H9 (cell line): Measurements from ENCODE around the gene VSTM2L. TPM values are rescaled to one million over a fixed set of nuclear protein-coding genes. Genes with fewer than 3 reads are reported as not detected.

Experiments
- DNase-seq: peaks from one replicate; pipeline ENCODE4 v3.0.0-alpha.2; 2017
- H2AFZ ChIP-seq: one replicate; pipeline ENCODE4 v1.6.1; 2013; ENCODE audit warnings: mild to moderate bottlenecking, low read length, control low read depth, moderate library complexity
- H2AK5ac ChIP-seq: 2 replicates; pipeline ENCODE4 v1.6.1; 2013; ENCODE audit warnings: low read length, control low read depth, mixed read lengths; ENCODE audit not compliant: insufficient read length
- H2BK120ac ChIP-seq: one replicate; pipeline ENCODE4 v1.6.1; 2013; ENCODE audit warnings: low read depth, mild to moderate bottlenecking, low read length, control low read depth, inconsistent platforms; ENCODE audit not compliant: poor library complexity, severe bottlenecking
- H2BK12ac ChIP-seq: 2 replicates; pipeline ENCODE4 v1.6.1; 2013; ENCODE audit warnings: low read length, control low read depth, mixed read lengths, low read depth; ENCODE audit not compliant: insufficient read length
- H2BK15ac ChIP-seq: 2 replicates; pipeline ENCODE4 v1.6.1; 2013; ENCODE audit warnings: low read depth, low read length, control low read depth
- H2BK20ac ChIP-seq: one replicate; pipeline ENCODE4 v1.6.1; 2013; ENCODE audit warnings: low read depth, mild to moderate bottlenecking, low read length, control low read depth, inconsistent platforms; ENCODE audit not compliant: poor library complexity, severe bottlenecking
- H2BK5ac ChIP-seq: 2 replicates; pipeline ENCODE4 v1.6.1; 2013; ENCODE audit warnings: low read length, control low read depth, mixed read lengths; ENCODE audit not compliant: insufficient read length
- H3K14ac ChIP-seq: 2 replicates; pipeline ENCODE4 v1.6.1; 2013; ENCODE audit warnings: low read length, control low read depth; ENCODE audit not compliant: insufficient read depth
- H3K18ac ChIP-seq: 2 replicates; pipeline ENCODE4 v1.6.1; 2013; ENCODE audit warnings: low read depth, mild to moderate bottlenecking, mixed read lengths, low read length, control low read depth; ENCODE audit not compliant: insufficient read length
- H3K23ac ChIP-seq: 2 replicates; pipeline ENCODE4 v1.6.1; 2013; ENCODE audit warnings: low read length, control low read depth, mixed read lengths, low read depth; ENCODE audit not compliant: insufficient read length
- H3K23me2 ChIP-seq: 2 replicates; pipeline ENCODE4 v1.6.1; 2013; ENCODE audit warnings: low read depth, mild to moderate bottlenecking, mixed read lengths, low read length, control low read depth; ENCODE audit not compliant: insufficient read length, poor library complexity, severe bottlenecking
- H3K27ac ChIP-seq: 2 replicates; pipeline ENCODE4 v1.5.1; 2013; ENCODE audit warnings: low read length, control low read depth, mixed read lengths, low read depth; ENCODE audit not compliant: insufficient read length
- H3K27me3 ChIP-seq: 2 replicates; pipeline ENCODE4 v1.6.1; 2013; ENCODE audit warnings: low read length, control low read depth, inconsistent platforms; ENCODE audit not compliant: insufficient read depth
- H3K4ac ChIP-seq: 2 replicates; pipeline ENCODE4 v1.6.1; 2013; ENCODE audit warnings: low read depth, mild to moderate bottlenecking, control low read depth, inconsistent platforms, low read length, moderate library complexity
- H3K4me1 ChIP-seq: 2 replicates; pipeline ENCODE4 v1.6.1; 2013; ENCODE audit warnings: low read length, control low read depth, inconsistent platforms; ENCODE audit not compliant: insufficient read depth
- H3K4me2 ChIP-seq: 2 replicates; pipeline ENCODE4 v1.6.1; 2013; ENCODE audit warnings: low read length, control low read depth, mixed read lengths; ENCODE audit not compliant: insufficient read length, insufficient read depth
- H3K56ac ChIP-seq: 2 replicates; pipeline ENCODE4 v1.6.1; 2013; ENCODE audit warnings: low read depth, mild to moderate bottlenecking, mixed read lengths, low read length, control low read depth; ENCODE audit not compliant: insufficient read length
- H3K79me1 ChIP-seq: 2 replicates; pipeline ENCODE4 v1.6.1; 2013; ENCODE audit warnings: low read depth, mild to moderate bottlenecking, moderate library complexity, low read length, control low read depth, inconsistent platforms; ENCODE audit not compliant: insufficient read depth, poor library complexity, severe bottlenecking
- H3K79me2 ChIP-seq: 2 replicates; pipeline ENCODE4 v1.6.1; 2013; ENCODE audit warnings: low read length, control low read depth, inconsistent platforms; ENCODE audit not compliant: insufficient read depth
- H3K9ac ChIP-seq: 2 replicates; pipeline ENCODE4 v1.6.1; 2013; ENCODE audit warnings: low read length, control low read depth, mixed read lengths; ENCODE audit not compliant: insufficient read length; ENCODE audit errors: extremely low read depth
- H3K9me3 ChIP-seq: one replicate; pipeline ENCODE4 v1.6.1; 2013; ENCODE audit warnings: low read depth, low read length, inconsistent platforms; ENCODE audit not compliant: control insufficient read depth
- H3T11ph ChIP-seq: one replicate; pipeline ENCODE4 v1.6.1; 2013; ENCODE audit warnings: mild to moderate bottlenecking, low read length, control low read depth, inconsistent platforms
- H4K20me1 ChIP-seq: one replicate; pipeline ENCODE4 v1.6.1; 2013; ENCODE audit not compliant: control insufficient read depth, insufficient read length, insufficient read depth
- H4K5ac ChIP-seq: 2 replicates; pipeline ENCODE4 v1.6.1; 2013; ENCODE audit warnings: low read depth, mild to moderate bottlenecking, mixed read lengths, low read length, control low read depth; ENCODE audit not compliant: insufficient read length
- H4K8ac ChIP-seq: replicated peaks from 2 replicates; pipeline ENCODE4 v1.6.1; 2013; ENCODE audit warnings: low read length, control low read depth, mixed read lengths, low read depth; ENCODE audit not compliant: insufficient read length
- H4K91ac ChIP-seq: 2 replicates; pipeline ENCODE4 v1.6.1; 2013; ENCODE audit warnings: low read depth, mild to moderate bottlenecking, moderate library complexity, mixed read lengths, low read length, control low read depth; ENCODE audit not compliant: insufficient read length
- H3K27ac Mint-ChIP-seq, 3 experiments: 2 replicates in 2 of 3; 3 replicates in 1 of 3; pipeline ENCODE4 v1.8.0; 2020 to 2021; ENCODE audit warnings: mixed read lengths in 3 of 3, mild to moderate bottlenecking in 1 of 3, moderate library complexity in 1 of 3
- H3K27me3 Mint-ChIP-seq: 2 replicates; pipeline ENCODE4 v1.8.0; 2021; ENCODE audit warnings: low read depth, mild to moderate bottlenecking, moderate library complexity, mixed read lengths
- H3K36me3 Mint-ChIP-seq, 3 experiments: 2 replicates in 2 of 3; 3 replicates in 1 of 3; pipeline ENCODE4 v1.8.0; 2020 to 2021; ENCODE audit warnings: low read depth in 3 of 3, mixed read lengths in 3 of 3; ENCODE audit not compliant: insufficient read depth in 1 of 3
- H3K4me1 Mint-ChIP-seq, 2 experiments: 2 replicates each; pipeline ENCODE4 v1.8.0; 2020; ENCODE audit warnings: mixed read lengths in 2 of 2
- H3K4me3 Mint-ChIP-seq, 2 experiments: 2 replicates in 1 of 2; 3 replicates in 1 of 2; pipeline ENCODE4 v1.8.0; 2020 to 2021; ENCODE audit warnings: mild to moderate bottlenecking in 2 of 2, mixed read lengths in 2 of 2, moderate library complexity in 1 of 2
- H3K9me3 Mint-ChIP-seq, 2 experiments: 2 replicates in 1 of 2; 3 replicates in 1 of 2; pipeline ENCODE4 v1.8.0; 2020; ENCODE audit warnings: mild to moderate bottlenecking in 2 of 2, mixed read lengths in 2 of 2, moderate library complexity in 1 of 2
- WGBS: extraction: QIAGEN DNeasy Blood & Tissue Kit; methylation state at CpG from one replicate; pipeline ENCODE4 v1.1.7; 2013; ENCODE audit warnings: missing lambda C conversion rate, low lambda C conversion rate, mixed read lengths; ENCODE audit not compliant: insufficient read length; ENCODE audit errors: extremely low coverage; 5-methylcytosine and 5-hydroxymethylcytosine counted together
- total RNA-seq: library from RNA; stranded (reverse); gene quantifications from 2 replicates; pipeline ENCODE4 v1.2.1, GENCODE V29; 2021
- TF ChIP-seq, protein P1 (sequence below): fragments of 200-600 bp; sonication (generic); conservative IDR thresholded peaks from 3 replicates; pipeline ENCODE4 v1.8.0; 2021; ENCODE audit warnings: antibody characterized with exemption, mild to moderate bottlenecking

The VSTM2L gene
- total RNA-seq, 1 experiment from 2014 or later, result 2.1 TPM

DNA sequence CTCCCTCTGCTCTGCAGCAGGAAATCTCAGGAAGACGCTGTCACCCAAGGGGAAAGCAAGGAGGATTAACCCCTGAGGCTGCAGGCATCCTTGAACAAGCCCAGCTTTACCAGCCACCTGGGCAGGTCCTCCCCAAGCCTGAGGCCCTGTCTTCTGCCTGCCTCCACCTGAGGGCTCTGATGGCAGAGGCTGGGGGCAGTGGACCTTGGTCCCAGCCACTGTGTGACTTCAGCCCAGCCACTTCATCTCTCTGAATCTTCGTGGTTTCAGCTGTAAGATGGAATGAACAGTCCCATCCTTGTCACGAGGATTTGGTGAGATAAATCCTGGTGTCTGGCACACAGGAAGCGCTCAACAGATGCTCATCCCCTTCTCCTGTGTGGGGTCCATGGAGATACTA lies 8.5 kb upstream of the VSTM2L start:
- Mint-ChIP-seq H3K9me3 (no peaks in the 10 kb centered on the region), H3K27ac (no peak overlapping the region), H3K36me3 (no peaks in the 10 kb centered on the region), H3K4me1 (peaks cover 4 to 5% of the 10 kb centered on the region in 2 experiments), H3K27me3 (peaks cover 3% of the 10 kb centered on the region), H3K4me3 (no peak overlapping the region)
- no CpG with 5 or more reads among the region's 4 CpGs for WGBS
- H3K9ac ChIP-seq, result no peak overlapping the region
- no peak overlapping the region for H2BK12ac ChIP-seq
- peaks cover 2% of the 10 kb centered on the region for H3K23me2 ChIP-seq
- no peaks in the 10 kb centered on the region for H3K4me1 ChIP-seq
- no peak overlapping the region for H2BK15ac ChIP-seq
- H3K18ac ChIP-seq, result no peak overlapping the region
- no peak overlapping the region for H4K5ac ChIP-seq
- no peak overlapping the region for H2AK5ac ChIP-seq
- H4K8ac ChIP-seq, result no peak overlapping the region
- TF ChIP-seq, protein P1, sequence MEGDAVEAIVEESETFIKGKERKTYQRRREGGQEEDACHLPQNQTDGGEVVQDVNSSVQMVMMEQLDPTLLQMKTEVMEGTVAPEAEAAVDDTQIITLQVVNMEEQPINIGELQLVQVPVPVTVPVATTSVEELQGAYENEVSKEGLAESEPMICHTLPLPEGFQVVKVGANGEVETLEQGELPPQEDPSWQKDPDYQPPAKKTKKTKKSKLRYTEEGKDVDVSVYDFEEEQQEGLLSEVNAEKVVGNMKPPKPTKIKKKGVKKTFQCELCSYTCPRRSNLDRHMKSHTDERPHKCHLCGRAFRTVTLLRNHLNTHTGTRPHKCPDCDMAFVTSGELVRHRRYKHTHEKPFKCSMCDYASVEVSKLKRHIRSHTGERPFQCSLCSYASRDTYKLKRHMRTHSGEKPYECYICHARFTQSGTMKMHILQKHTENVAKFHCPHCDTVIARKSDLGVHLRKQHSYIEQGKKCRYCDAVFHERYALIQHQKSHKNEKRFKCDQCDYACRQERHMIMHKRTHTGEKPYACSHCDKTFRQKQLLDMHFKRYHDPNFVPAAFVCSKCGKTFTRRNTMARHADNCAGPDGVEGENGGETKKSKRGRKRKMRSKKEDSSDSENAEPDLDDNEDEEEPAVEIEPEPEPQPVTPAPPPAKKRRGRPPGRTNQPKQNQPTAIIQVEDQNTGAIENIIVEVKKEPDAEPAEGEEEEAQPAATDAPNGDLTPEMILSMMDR, result no peak
- no peak overlapping the region for H3K27ac ChIP-seq
- no peaks in the 10 kb centered on the region for H3K27me3 ChIP-seq
- H2AFZ ChIP-seq, result no peak overlapping the region
- no peaks in the 10 kb centered on the region for H3K79me2 ChIP-seq
- no peak overlapping the region for H4K91ac ChIP-seq
- no peak overlapping the region for H3K56ac ChIP-seq
- H2BK120ac ChIP-seq, result no peak overlapping the region
- no peak overlapping the region for H3K23ac ChIP-seq
- no peak overlapping the region for H3K14ac ChIP-seq
- H3K9me3 ChIP-seq, result no peaks in the 10 kb centered on the region
- DNase-seq, result no peak
- no peak overlapping the region for H3K4ac ChIP-seq
- H3K4me2 ChIP-seq, result no peak overlapping the region
- H2BK5ac ChIP-seq, result no peak overlapping the region
- no peak overlapping the region for H2BK20ac ChIP-seq
- no peaks in the 10 kb centered on the region for H3K79me1 ChIP-seq
- H4K20me1 ChIP-seq, result no peaks in the 10 kb centered on the region
- no peak overlapping the region for H3T11ph ChIP-seq
